ENCODE measurements around the gene PREX1. TPM values are rescaled to one million over a fixed set of nuclear protein-coding genes. Genes with fewer than 3 reads are reported as not detected.

PREX1 gene
- total and polyA plus RNA-seq, 4 donors, result 29.5 to 121 (median 69.3) TPM

DNA sequence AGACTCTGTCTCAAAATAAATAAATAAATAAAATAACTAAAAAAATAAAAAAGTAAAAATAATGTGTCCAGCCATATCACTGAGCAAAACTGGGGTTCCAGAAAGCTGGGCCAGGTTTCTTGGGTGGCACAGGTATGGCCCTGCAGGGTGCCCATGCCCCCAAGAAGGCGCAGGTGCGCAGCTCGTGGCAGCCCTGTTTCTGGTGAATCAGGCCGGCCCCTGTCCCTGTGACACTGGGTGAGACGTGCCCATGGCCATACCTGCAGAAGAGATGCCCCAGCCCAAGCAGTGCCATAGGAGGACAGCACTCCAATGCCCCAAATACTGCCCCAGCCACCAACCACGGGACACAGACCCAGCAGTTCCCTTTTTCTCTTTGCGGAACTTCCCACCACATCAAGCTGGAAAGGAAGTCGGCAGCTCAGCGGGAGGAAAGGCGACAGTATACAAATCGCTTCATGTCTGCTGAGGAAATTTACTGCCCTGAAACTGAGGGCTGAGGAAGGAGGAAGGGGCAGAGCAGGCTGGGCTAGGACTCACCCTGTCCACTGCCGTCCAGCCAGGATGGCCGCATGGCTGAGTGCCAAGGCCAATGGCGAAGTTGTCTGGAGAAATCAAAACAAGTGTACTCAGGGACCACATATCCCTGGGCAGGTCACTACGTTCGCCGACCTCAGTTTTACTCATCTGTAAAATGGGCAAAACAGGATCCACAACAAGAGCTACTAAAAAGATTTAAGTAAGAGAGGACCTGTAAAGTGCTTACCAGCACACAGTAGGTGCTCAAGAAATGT lies 55.4 kb downstream of the PREX1 start:
- TF ChIP-seq, protein P1, sequence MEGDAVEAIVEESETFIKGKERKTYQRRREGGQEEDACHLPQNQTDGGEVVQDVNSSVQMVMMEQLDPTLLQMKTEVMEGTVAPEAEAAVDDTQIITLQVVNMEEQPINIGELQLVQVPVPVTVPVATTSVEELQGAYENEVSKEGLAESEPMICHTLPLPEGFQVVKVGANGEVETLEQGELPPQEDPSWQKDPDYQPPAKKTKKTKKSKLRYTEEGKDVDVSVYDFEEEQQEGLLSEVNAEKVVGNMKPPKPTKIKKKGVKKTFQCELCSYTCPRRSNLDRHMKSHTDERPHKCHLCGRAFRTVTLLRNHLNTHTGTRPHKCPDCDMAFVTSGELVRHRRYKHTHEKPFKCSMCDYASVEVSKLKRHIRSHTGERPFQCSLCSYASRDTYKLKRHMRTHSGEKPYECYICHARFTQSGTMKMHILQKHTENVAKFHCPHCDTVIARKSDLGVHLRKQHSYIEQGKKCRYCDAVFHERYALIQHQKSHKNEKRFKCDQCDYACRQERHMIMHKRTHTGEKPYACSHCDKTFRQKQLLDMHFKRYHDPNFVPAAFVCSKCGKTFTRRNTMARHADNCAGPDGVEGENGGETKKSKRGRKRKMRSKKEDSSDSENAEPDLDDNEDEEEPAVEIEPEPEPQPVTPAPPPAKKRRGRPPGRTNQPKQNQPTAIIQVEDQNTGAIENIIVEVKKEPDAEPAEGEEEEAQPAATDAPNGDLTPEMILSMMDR (IDR thresholded peaks at IDR 0.05; ENCODE audit: control extremely low read depth, extremely low read depth), result no peak
- no peaks in the 10 kb centered on the region for H3K36me3 ChIP-seq (ENCODE audit: control insufficient read depth in 4 of 4, insufficient read depth in 4 of 4, low read length in 4 of 4)
- peaks cover 0 to 35% (median 0%) of the 10 kb centered on the region in 5 donors for H3K4me1 ChIP-seq (ENCODE audit: control insufficient read depth in 5 of 5, insufficient read depth in 5 of 5, low read length in 5 of 5)
- WGBS, 2 donors, result 23 to 42% methylated on average over 17 of the region's 17 CpGs
- H3K9me3 ChIP-seq (ENCODE audit: control insufficient read depth in 4 of 4, insufficient read depth in 3 of 4, low read length in 3 of 4), result peaks cover 0 to 12% (median 0%) of the 10 kb centered on the region in 4 donors
- no peak overlapping the region for H3K9ac ChIP-seq (ENCODE audit: insufficient read depth in 1 of 2, low read length in 2 of 2)
- peaks cover 0 to 8% (median 7%) of the 10 kb centered on the region in 3 donors for H3K27me3 ChIP-seq (ENCODE audit: control insufficient read depth in 3 of 3, insufficient read depth in 3 of 3, low read length in 2 of 3)
- peak overlapping the region in 1 of 2 donors; percentile 29 for H3K27ac ChIP-seq (ENCODE audit: low read depth in 1 of 2, low read length in 1 of 2)
- ATAC-seq (ENCODE audit: insufficient read depth, low FRiP score) (peak; percentile 31), DNase-seq (peak; percentile 26 to 64 (median 41))
- no peak overlapping the region for H3K4me3 ChIP-seq

DNA sequence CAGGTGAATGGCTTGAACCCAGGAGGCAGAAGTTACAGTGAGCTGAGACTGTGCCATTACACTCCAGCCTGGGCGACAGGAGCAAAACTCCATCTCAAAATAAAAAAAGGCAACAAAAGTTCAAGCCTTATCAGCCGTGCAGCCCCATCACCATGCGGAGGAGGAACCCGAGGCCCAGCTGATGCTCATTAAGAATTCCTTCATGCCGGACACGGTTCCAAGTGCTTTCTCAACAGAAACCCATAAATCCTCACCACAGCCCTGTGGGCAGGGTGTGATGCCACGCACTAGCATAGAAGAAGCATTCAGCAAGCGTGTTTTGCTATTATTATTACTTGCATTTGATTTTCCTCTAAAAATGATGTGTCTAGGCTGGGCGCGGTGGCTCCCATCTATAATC lies 56.3 kb downstream of the PREX1 start:
- WGBS, 2 donors, result 47 to 55% methylated on average over 10 of the region's 10 CpGs

DNA sequence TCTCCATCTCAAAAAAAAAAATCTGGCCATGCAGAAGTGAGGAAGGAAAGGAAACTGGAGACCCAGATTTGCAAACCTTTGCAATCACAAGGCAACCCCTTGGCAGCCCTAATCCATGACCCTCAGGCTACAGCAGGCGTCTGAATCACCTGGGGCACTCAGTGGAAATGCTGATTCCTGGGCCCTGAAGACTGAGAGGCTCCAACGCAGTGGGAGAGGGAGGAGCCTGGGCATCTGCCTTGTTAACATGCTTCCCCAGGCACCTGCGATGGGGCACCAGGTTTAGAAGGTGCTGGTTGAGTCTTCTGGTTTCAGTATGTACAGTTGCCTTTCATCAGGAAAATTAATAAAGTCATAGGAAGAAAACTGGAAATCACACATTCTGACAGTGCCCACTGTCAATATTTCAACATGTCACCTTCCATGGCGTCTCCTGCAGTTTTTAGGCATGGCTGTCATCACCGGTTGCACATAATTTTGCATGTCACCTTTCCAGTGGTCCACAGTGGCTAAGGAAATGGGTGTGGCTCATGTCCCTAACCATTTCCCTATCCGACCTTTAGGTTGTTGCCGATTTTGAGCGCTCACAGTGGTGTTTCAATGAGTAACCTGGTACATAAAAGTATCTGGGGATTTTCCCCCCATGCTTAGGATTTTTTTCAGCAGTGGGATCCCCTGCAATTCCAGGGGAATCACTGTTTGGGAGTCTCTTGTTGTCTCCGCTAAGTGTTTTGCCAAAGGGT lies 56.9 kb downstream of the PREX1 start:
- Histone ChIP-seq H3K27me3 (ENCODE audit: control insufficient read depth in 3 of 3, insufficient read depth in 3 of 3, low read length in 2 of 3) (peaks cover 0 to 8% (median 5%) of the 10 kb centered on the region in 3 donors), H3K4me3 (no peak overlapping the region), H3K9me3 (ENCODE audit: control insufficient read depth in 4 of 4, insufficient read depth in 3 of 4, low read length in 3 of 4) (peaks cover 0 to 7% (median 0%) of the 10 kb centered on the region in 4 donors), H3K36me3 (ENCODE audit: control insufficient read depth in 4 of 4, insufficient read depth in 4 of 4, low read length in 4 of 4) (no peaks in the 10 kb centered on the region), H3K9ac (ENCODE audit: insufficient read depth in 1 of 2, low read length in 2 of 2) (no peak overlapping the region), H3K4me1 (ENCODE audit: control insufficient read depth in 5 of 5, insufficient read depth in 5 of 5, low read length in 5 of 5) (peaks cover 0 to 31% (median 0%) of the 10 kb centered on the region in 5 donors), H3K27ac (ENCODE audit: low read depth in 1 of 2, low read length in 1 of 2) (peak overlapping the region in 1 of 2 donors; percentile 46)
- 56 to 58% methylated on average over 9 of the region's 9 CpGs for WGBS, 2 donors
- TF ChIP-seq, protein P1 (IDR thresholded peaks at IDR 0.05; ENCODE audit: control extremely low read depth, extremely low read depth), result no peak
- DNase-seq (no peak), ATAC-seq (ENCODE audit: insufficient read depth, low FRiP score) (no peak)

More for the DNA sequence above, 56.3 kb downstream of the PREX1 start:
- Histone ChIP-seq H3K4me3 (no peak overlapping the region), H3K4me1 (ENCODE audit: control insufficient read depth in 5 of 5, insufficient read depth in 5 of 5, low read length in 5 of 5) (peaks cover 0 to 33% (median 0%) of the 10 kb centered on the region in 5 donors), H3K27me3 (ENCODE audit: control insufficient read depth in 3 of 3, insufficient read depth in 3 of 3, low read length in 2 of 3) (peaks cover 0 to 8% (median 5%) of the 10 kb centered on the region in 3 donors), H3K36me3 (ENCODE audit: control insufficient read depth in 4 of 4, insufficient read depth in 4 of 4, low read length in 4 of 4) (no peaks in the 10 kb centered on the region), H3K27ac (ENCODE audit: low read depth in 1 of 2, low read length in 1 of 2) (peak overlapping the region in 1 of 2 donors; percentile 1), H3K9ac (ENCODE audit: insufficient read depth in 1 of 2, low read length in 2 of 2) (no peak overlapping the region), H3K9me3 (ENCODE audit: control insufficient read depth in 4 of 4, insufficient read depth in 3 of 4, low read length in 3 of 4) (peaks cover 0 to 10% (median 0%) of the 10 kb centered on the region in 4 donors)
- ATAC-seq (ENCODE audit: insufficient read depth, low FRiP score) (no peak), DNase-seq (no peak)
- TF ChIP-seq, protein P1 (IDR thresholded peaks at IDR 0.05; ENCODE audit: control extremely low read depth, extremely low read depth), result no peak

All from lung (tissue), 12 donors.